ENCODE results near the gene TXNL4A.
"Not testable (repeated sequence)": the region's sequence is repeated elsewhere in the genome, so short reads cannot be mapped to it uniquely, and the experiment has no call there.

TXNL4A gene

DNA sequence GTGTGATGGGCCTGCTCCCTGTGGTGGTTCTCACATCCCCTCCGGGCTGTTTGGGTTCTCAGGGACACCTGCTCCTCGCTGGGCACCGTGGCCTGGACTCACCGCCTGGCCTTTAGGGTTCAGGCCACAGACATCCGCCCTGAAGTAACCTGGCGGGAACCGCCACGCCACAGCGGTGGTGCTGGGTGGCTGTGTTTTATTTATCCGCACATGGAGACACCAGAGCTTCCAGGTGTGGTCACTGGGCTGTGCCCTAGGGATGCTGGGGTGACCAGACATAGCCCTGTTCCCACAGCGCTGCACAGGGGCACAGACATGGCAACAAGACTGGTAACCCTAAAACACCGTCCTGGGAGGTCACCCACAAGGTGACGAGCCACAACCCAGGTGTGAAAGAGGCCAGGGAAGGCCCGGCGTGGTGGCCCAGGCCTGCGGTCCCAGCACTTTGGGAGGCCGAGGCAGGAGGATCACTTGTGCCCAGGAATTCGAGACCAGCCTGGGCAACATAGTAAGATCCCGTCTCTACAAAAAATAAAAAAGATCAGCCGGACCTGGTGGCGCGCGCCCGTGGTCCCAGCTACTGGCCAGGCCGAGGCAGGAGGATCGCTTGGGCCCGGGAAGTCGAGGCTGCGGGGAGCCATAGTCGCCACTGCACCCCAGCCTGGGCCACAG lies 24.6 kb downstream of the TXNL4A start:
- DNase-seq (ENCODE audit: low read depth), result no peak

DNA sequence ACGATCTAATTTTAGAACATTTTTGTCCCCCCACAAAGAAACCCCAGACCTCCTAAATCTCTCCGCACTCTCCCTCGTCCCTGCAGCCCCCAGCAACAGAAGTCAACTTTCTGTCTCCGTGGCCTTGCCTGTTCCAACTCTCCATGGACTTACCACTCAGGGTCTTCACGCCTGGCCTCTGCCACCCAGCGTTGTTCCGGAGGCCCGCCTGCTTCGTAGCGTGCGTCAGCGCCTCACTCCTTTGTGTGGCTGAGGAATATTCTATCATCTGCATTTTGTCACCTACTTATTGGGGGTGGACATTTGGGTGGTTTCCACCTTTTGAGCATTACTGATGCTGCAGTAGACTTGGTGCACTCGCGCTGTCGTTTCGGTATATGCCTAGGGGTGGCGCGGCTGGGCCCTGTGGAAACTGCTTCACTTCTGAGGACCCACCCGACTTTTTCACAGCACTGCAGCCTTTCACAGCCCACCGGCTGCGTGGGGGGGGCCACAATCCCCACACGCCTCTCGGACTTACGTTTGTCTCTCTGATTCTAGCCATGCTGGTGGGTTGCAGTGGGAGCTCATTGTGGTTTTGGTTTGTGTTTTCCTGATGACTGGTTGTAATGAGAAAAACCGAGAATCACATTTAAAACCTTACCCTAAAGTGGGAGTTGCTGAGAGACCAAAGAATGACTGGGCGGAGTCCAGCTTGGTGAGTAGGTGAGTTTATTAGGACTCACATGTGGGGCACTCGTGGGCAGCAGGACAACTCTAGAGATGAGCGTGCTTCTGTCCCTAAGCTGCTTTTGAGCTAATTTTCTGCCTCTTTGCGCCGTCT lies 25.3 kb downstream of the TXNL4A start:
- DNase-seq (ENCODE audit: low read depth), result peak; percentile 50

DNA sequence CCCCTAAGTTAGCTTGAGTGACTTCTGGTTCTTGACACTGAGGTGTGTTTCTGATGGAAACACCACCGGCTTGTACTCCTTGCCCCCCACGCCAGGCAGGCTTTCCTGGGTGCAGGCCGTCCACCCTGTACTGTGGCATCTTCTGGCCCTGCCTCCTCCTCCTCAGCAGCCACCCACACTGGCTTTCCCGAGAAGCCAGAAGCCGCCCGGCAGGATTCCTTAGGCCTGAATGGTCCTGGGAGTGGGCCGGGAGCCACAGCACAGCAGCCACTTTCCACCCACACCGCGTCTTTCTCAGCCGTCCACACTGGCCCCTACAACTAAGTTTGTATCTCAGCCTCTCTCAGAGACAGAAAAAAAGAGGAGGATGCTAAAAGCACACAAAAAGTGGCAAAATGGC lies 26.1 kb downstream of the TXNL4A start:
- no peak for DNase-seq (ENCODE audit: low read depth)

DNA sequence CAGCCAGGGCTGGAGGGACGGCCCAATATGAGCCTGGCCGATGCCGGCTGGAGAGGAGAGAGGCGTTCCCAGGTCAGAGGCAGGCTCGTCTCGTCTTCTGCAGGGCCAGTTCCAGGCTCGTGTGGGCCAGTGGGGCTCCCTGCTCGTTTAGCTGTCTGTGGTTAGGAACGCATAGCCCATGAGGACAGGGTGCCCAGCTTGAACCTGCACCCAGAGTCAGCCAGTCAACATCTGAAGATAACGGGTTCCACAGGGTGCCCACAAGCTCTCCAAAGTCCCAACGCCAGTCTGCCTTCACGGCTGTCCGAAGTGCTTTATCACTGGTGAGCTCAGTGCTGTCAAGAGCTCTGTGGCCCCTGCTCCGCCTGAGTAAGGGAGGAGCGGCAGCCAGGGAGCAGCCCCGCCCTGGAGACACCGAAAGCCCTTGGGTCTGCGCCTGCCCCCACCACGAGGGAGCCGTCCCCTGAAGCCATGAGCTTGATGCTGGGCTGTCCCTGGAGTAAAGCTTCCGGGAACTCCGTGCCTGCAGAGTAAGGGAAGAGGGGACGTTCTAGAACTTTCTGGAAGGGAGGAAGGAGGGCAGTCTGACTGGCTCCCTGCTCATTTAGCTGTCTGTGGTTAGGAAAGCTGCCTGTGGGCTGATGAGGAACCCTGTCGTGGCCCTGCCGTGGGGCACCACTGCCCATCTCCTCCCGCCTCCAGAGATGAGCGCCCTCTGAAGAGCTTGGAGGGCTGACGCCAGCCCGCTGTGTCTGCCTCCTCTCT lies 26.7 kb downstream of the TXNL4A start:
- no peak for DNase-seq (ENCODE audit: low read depth)

DNA sequence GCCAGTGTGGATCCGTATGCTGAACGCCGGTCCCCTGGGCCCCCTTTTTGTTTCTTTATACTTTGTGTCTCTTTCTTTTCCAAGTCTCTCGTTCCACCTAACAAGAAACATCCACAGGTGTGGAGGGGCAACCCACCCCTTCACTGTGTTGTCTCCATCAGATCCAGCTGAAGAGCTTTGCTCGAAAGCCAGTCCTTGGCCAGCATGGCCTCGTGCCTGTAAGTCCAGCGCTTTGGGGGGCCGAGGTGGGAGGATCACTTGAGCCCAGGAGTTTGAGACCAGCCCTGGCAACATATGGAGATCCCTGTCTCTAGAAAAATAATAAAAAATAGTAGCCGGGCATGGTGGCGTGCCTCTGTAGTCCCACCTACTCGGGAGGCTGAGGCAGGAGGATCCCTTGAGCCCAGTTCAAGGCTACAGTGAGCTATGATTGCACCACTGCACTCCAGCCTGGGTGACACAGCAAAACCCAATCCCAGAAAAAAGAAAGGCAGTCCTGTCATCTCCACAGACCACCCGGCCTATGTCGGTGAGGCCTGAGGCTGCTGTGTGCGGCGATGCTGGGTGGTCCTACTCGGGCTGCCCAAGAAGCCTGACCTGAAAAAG lies 27.3 kb downstream of the TXNL4A start:
- no peak for DNase-seq (ENCODE audit: low read depth)

DNA sequence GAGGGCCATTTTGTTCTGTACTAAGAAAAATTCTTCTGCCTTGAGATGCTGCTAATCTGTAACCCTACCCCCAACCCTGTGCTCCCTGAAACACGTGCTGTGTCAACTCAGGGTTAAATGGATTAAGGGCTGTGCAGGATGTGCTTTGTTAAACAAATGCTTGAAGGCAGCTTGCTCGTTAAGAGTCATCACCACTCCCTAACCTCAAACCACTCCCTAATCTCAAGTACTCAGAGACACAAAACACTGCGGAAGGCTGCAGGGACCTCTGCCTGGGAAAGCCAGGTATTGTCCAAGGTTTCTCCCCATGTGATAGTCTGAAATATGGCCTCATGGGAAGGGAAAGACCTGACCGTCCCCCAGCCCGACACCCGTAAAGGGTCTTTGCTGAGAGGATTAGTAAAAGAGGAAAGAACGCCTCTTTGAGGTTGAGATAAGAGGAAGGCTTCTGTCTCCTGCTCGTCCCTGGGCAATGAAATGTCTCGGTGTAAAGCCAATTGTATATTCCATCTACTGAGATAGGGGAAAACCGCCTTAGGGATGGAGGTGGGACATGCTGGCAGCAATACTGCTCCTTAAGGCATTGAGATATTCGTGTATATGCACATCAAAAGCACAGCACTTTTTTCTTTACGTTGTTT lies 28.1 kb downstream of the TXNL4A start:
- not testable (repeated sequence) for DNase-seq (ENCODE audit: low read depth)

DNA sequence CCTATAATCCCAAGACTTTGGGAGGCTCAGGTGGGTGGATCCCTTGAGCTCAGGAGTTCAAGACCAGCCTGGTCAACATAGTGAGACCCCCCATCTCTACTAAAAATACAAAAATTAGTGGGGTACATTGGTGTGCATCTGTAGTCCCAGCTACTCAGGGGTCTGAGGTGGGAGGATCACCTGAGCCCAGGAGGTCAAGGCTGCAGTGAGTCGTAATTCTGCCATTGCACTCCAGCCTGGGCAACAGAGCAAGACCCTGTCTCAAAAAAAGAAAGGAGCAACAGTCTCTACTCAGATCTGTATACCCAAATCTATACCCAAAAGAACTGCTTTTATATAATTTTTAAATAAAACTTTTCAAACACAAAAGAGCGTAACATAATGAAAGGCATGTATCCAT lies 29.4 kb downstream of the TXNL4A start:
- DNase-seq (ENCODE audit: low read depth), result no peak

DNA sequence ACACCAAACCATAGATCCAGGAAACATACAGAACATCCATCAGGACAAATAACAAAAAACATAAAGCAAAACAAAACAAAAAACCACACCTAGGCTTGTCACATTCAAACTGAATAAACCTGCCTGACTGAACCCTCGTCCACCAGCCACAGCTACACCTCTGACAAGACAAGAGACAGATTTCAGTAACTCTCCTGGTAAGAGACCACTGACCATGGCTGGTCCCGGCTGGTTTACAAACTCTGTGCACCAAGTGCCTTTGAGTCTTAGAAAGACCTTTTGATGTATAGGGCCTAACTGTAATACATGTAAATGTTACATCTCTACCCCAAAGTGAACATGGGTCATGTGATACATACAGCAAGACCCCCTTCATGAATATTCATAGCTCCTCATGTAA lies 32.1 kb downstream of the TXNL4A start:
- no peak for DNase-seq (ENCODE audit: low read depth)

DNA sequence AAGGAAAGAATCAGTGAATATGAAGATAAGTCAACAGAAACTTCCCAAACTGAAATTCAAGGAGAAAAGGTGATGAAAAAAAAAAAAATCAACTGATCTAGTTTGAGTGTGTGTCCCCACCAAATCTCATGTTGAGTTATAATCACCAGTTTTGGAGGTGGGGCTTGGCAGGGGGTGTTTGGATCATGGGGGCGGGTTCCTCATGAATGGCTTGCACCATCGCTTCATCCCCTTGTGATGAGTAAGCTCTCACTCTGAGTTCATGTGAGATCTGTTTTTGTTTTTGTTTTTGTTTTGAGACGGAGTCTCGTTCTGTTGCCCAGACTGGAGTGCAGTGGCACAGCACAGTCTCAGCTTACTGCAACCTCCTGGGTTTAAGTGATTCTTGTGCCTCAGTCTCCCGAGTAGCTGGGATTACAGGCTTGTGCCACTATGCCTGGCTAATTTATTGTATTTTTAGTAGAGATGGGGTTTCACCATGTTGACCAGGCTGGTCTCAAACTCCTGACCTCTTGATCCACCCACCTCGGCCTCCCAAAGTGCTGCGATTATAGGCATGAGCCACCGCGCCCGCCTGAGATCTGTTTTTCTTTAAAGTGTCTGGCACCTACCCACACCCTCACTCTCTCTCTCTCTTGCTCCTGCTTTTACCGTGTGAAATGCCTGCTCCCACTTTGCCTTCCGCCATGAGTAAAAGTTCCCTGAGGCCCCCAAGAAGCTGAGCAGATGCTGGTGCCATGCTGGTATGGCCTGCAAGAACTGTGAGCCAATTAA lies 32.9 kb downstream of the TXNL4A start:
- no peak for DNase-seq (ENCODE audit: low read depth)

DNA sequence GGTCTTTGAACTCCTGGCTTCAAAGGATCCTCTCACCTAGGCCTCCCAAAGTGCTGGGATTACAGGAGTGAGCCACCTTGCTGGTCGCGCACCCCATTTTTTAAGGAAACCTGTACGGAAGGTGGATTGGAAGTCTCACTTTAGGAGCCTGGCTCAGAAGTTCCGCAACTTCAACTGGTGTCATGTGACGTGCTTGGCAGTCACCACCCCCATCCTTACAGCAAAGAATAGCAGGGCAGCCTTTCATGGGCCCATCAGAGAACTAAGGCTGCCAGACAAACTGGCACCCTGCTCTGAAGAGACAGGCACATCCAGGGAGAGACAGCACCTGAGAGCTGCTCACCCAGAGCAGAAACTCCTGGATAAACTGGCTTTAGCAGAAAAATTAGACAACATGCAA lies 33.6 kb downstream of the TXNL4A start:
- no peak for DNase-seq (ENCODE audit: low read depth)

DNA sequence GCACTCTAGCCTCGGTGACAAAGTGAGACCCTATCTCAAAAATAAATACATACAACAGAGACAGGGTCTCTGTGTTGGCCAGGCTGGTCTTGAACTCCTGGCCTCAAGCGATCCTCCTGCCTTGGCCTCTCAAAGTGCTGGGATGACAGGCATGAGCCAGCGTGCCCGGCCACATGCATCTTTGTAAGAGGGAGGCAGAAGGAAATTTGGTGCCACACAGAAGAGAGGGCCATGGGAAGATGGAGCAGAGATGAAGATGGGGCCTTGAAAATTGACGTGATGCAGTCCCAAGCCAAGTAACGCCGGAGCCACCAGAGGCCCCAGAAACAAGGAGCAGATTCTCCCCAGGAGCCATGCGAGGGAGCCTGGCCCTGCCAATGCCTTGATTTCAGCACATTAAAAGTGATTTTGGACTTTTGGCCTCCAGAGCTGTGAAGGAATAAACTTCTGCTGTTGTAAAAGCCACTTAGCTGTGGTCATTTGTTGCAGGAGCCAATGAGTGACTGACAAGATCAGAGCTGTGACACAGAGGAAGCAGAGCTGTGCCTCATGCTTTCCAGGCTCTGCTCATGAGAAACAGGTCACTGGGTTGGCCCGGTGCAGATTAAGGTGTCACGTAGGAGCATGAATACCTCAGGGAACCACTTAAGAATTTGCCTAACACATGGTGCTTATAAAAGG lies 34.3 kb downstream of the TXNL4A start:
- DNase-seq (ENCODE audit: low read depth), result no peak

DNA sequence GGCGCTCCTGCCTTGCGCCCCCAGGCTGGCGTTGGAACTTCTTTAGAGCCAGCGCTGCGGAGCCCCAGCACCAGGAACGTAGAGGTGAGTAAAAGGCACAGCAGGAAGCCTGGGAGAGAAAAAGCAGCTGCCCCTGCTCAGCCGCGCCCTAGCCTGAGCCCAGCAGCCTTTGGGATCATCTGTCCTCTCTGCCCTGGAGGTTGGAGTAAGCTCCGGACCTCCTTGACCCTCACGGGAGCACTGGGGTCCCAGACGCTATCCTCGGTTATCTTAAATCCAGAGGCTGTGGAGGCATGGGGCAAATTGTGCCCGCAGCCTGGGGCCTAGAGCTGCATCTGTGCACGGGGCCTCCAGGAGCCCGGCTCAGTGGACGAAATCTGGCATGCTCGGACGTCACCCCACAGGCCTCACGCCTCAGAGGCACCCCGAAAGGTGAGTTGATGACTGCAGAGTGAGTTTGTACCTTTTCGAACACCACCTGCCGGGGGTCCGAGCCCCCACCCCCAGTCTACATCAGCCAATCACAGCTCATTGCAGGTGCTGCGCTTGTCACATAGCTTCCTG lies 35.3 kb downstream of the TXNL4A start:
- no peak for DNase-seq (ENCODE audit: low read depth)

DNA sequence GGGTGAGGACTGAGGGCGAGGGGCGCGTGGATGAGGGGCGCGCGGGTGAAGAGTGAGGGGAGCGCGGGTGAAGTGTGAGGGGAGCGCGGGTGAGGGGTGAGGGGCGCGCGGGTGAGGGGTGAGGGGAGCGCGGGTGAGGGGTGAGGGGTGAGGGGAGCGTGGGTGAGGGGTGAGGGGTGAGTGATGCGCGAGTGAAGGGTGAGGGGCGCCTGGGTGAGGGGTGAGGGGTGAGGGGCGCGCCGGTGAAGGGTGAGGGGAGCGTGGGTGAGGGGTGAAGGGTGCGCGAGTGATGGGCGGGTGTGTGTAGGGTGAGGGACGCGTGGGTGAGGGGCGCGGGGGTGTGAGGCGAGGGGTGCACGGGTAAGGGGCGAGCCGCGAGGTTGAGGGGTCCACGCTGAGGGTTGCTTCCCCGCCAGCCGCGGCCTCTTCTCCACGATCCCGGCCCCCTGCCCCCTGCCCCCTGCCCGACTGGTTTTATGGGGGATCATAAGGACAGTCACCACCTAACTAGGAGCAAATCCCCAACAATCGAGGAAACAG lies 35.8 kb downstream of the TXNL4A start:
- DNase-seq (ENCODE audit: low read depth), result no peak

DNA sequence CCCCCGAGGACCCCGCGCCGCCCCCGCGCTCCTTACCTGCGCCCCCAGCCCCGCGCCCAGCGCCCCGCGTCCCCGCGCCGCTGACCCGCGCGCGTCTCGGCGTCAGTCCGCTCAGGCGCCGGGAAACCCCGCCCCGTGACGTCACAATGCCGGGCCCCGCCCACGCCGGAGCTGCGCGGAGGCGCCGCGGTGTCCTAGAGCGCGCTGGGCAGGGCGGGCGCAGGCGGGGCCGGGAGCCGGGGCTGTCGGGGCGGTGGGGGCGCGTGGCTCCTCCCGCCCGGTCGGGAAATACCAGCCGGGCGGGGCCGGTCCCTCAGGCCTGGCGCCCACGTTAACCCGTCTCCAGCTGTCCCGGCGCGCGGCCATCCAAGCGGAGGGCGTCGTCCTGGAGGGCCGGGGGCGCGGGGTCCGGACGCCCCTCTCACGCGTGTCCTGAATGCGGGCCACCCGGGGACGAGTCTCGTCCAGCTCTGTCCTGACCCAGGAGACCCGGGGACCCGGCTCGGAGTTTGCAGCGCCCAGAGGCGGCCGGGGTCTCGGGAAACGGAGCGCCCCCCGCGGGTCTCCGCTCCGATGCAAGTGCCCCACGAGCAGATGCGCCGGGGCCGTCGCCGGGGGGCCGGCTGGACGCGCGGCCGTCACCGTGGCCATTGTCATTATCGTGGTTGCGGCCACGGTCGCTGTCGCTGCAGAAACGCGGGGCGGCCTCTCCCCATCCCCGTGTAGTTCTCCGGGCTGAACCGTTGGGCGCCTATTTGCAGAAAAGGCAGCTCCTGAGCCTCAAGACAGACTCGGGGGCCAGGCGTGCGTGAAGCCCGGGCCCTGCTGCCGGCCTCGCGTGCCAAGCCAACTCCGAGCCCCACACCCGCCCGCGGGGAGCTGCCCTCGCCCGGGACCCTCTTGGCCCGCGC lies 36.6 kb downstream of the TXNL4A start, which contains the start of gene SLC66A2:
Gene SLC66A2 (minus strand): TSS at position 109 of the 911 bp plus-strand sequence. CDS start 727 bp downstream, outside the sequence.
- peak; percentile 96 for DNase-seq (ENCODE audit: low read depth)

DNA sequence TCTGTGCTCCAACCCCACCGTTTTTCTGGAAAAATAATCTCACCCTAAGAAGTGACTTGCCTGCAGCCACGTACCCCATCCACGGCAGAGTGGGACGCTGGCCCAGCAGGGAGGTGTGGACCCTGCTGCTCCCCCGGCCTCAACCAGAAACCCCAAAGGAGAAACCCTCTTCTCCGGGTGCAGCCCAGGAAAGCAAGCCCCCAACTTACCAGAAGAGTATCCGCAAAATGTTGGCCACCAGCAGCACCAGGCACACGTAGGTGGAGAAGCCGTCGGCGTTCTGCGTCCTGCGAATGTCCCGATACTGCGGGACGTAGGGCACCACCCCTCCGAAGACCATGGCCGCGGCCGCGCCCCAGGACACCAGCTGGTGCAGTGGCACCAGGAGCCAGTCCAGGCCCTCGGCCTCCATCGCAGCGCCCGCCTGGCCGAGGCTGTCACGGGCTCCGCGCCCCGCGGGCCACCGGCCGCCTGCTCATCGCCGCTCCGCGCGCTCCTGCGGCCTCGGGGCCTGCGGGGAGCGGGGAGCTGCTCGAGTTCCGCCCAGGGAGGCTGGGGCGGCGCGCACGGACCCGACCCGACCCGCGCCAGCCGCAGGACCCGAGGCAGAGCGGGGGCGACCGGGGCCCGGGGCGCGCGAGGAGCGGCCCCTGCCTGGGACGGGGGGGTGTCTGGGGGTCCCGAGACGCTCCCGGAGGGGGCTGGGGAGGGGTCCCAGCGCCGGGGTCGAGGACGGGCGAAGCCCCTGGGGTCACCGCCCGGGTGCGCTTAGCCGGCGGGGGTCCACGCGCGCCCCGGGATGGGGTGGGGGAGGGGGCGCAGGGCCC lies 37.6 kb downstream of the TXNL4A start:
- DNase-seq (ENCODE audit: low read depth), result no peak

DNA sequence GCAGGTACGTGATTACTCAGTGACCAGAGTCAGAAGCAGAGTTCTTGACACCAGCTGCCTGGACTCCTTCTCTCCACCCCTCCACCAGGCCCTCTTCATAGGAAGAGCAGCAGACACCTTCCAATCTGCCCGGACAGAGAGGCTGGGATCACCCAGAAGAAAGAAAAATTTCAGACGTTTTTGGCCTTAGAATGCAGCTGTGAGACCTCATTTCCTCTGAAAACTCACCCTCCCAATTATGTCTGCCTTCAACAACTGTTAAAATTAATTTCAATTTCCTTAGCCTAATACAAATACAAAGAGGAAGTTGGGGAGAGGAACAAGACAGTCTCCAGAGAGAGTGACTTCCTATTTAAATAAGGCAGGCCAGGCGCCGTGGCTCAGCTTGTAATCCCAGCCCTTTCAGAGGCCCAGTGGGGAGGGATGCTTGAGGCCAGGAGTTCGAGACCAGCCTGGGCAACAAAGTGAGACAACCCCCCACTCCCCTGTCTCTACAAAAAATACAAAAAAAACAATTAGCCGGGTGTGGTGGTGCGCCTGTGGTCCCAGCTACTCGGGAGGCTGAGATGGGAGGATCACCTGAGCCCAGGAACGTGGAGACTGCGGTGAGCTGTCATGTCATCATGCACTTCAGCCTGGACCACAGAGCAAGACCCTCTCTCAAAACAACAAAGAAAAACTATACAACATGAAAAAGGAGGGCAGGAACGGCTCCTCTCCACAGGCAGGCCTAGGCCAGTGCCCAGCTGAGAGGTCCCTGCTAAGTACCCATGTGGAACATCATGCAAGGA lies 38.5 kb downstream of the TXNL4A start:
- DNase-seq (ENCODE audit: low read depth), result no peak

Measured in activated T-cell treated with anti-CD3 and anti-CD28 coated beads for 48 hours (primary cell).